GM12878 (cell line): ENCODE data around the gene BCAS3. TPM values are rescaled to one million over a fixed set of nuclear protein-coding genes. Genes with fewer than 3 reads are reported as not detected.

Experiments
- ATAC-seq: fragments of 200-7000 bp; cut with Tn5 transposase; 3 replicates; pipeline ENCODE4 v1.9.1; 2020; ENCODE audit warnings: mild to moderate bottlenecking, moderate library complexity
- BruUV-seq: library from RNA; stranded (reverse); fragments of 400-500 nt; replicated peaks from 2 replicates; lab custom pipeline; 2021; lab: Mats Ljungman, UMichigan
- CTCF ChIA-PET: fragments of 300-600 bp; sonication (Branson Sonifier 250); formaldehyde crosslinking; extraction: SDS; loops from one replicate; lab custom pipeline; 2021; ENCODE audit warnings: inconsistent platforms; lab: Yijun Ruan, JAX
- POLR2A ChIA-PET: fragments of 350-600 bp; formaldehyde crosslinking; extraction: SDS; loops from one replicate; lab custom pipeline; 2021; ENCODE audit warnings: inconsistent platforms; lab: Charles Lee
- RAD21 ChIA-PET: fragments of 300-600 bp; sonication (Branson Sonifier 250); formaldehyde crosslinking; loops from one replicate; lab custom pipeline; 2023; ENCODE audit warnings: antibody characterized with exemption; ENCODE audit not compliant: unreplicated experiment; lab: Charles Lee
- SMC1A ChIA-PET: fragments of 300-600 bp; sonication (Branson Sonifier 250); formaldehyde crosslinking; loops from one replicate; lab custom pipeline; 2023; ENCODE audit not compliant: unreplicated experiment, uncharacterized antibody; lab: Charles Lee
- DNase-seq: peaks from one replicate; pipeline ENCODE4 v3.0.0-alpha.2; 2011; ENCODE audit warnings: low read depth, low spot score
- FAIRE-seq: peaks from 3 replicates; lab custom pipeline; 2011; peaks lifted over from hg19 to GRCh38; lab: Jason Lieb, UNC
- H2AFZ ChIP-seq: 2 replicates; pipeline ENCODE4 v1.6.0; 2011; ENCODE audit warnings: low read depth, low read length, control low read depth; ENCODE audit not compliant: control insufficient read depth
- H3K27ac ChIP-seq: 2 replicates; pipeline ENCODE4 v1.5.1; 2011; ENCODE audit warnings: control low read depth; ENCODE audit not compliant: control insufficient read depth, insufficient read depth
- H3K27me3 ChIP-seq, 2 experiments: replicated peaks in 1 of 2; 2 replicates each; pipeline versions ENCODE4 v1.6.0 to v1.6.1; 2011; ENCODE audit warnings: low read length in 1 of 2; ENCODE audit not compliant: control insufficient read depth in 2 of 2, insufficient read depth in 2 of 2
- H3K36me3 ChIP-seq, 2 experiments: 2 replicates each; pipeline ENCODE4 v1.5.1; 2011; ENCODE audit warnings: low read length in 1 of 2; ENCODE audit not compliant: control insufficient read depth in 2 of 2, insufficient read depth in 2 of 2
- H3K4me1 ChIP-seq: 2 replicates; pipeline ENCODE4 v1.6.1; 2011; ENCODE audit warnings: mild to moderate bottlenecking, low read length, moderate library complexity, mixed read lengths; ENCODE audit not compliant: control insufficient read depth, insufficient read depth
- H3K4me2 ChIP-seq: 2 replicates; pipeline ENCODE4 v1.6.0; 2011; ENCODE audit warnings: control low read depth; ENCODE audit not compliant: control insufficient read depth, insufficient read depth
- H3K4me3 ChIP-seq: fragments of 200-600 bp; sonication (generic); 2 replicates; pipeline ENCODE4 v1.5.1; 2016
- H3K79me2 ChIP-seq: 2 replicates; pipeline ENCODE4 v1.6.0; 2011; ENCODE audit warnings: low read length; ENCODE audit not compliant: control insufficient read depth, insufficient read depth
- H3K9ac ChIP-seq: 2 replicates; pipeline ENCODE4 v1.8.0; 2011; ENCODE audit warnings: low read length, control low read depth, mixed read lengths; ENCODE audit not compliant: control insufficient read depth, insufficient read depth
- H3K9me3 ChIP-seq: replicated peaks from 3 replicates; pipeline ENCODE4 v1.5.1; 2011; ENCODE audit warnings: mild to moderate bottlenecking, low read length; ENCODE audit not compliant: control insufficient read depth, insufficient read depth
- H4K20me1 ChIP-seq: 2 replicates; pipeline ENCODE4 v1.6.0; 2011; ENCODE audit not compliant: control insufficient read depth, insufficient read depth
- BHLHE40 ChIP-seq, 2 experiments: fragments of 450-650 bp in 1 of 2; IDR thresholded peaks; 2 replicates each; pipeline ENCODE4 v1.6.1; 2011 to 2017; ENCODE audit warnings: low read depth in 2 of 2, borderline replicate concordance in 1 of 2, improper control_type of control experiment in 1 of 2, low read length in 1 of 2, mild to moderate bottlenecking in 1 of 2
- E2F4 ChIP-seq: IDR thresholded peaks from 2 replicates; pipeline ENCODE4 v1.6.1; 2012; ENCODE audit warnings: low read depth, low read length, improper control_type of control experiment
- ETV6 ChIP-seq, 2 experiments: fragments of 450-650 bp in 1 of 2; IDR thresholded peaks in 1 of 2; conservative IDR thresholded peaks in 1 of 2; 2 replicates each; pipeline ENCODE4 v1.6.1; 2014; ENCODE audit warnings: antibody characterized with exemption in 1 of 2, borderline replicate concordance in 1 of 2, low read depth in 1 of 2, mild to moderate bottlenecking in 1 of 2, moderate library complexity in 1 of 2
- GATAD2B ChIP-seq: fragments of 450-650 bp; conservative IDR thresholded peaks from 2 replicates; pipeline ENCODE4 v1.6.1; 2017; ENCODE audit warnings: low read depth, mild to moderate bottlenecking, moderate library complexity
- MEF2A ChIP-seq: IDR thresholded peaks from 2 replicates; pipeline ENCODE4 v1.6.1; 2011; ENCODE audit warnings: low read depth, mild to moderate bottlenecking, low read length, moderate library complexity; ENCODE audit not compliant: insufficient read depth
- PBX3 ChIP-seq: IDR thresholded peaks from 2 replicates; pipeline ENCODE4 v1.6.1; 2011; ENCODE audit warnings: mild to moderate bottlenecking, low read depth, low read length, moderate library complexity; ENCODE audit not compliant: insufficient replicate concordance
- REST ChIP-seq: IDR thresholded peaks from 2 replicates; pipeline ENCODE4 v1.6.1; 2012; ENCODE audit warnings: mild to moderate bottlenecking, low read depth, low read length
- SMAD5 ChIP-seq: IDR thresholded peaks from 2 replicates; pipeline ENCODE4 v1.6.1; 2016; ENCODE audit warnings: antibody characterized with exemption, low read depth
- SMARCA5 ChIP-seq: fragments of 450-650 bp; IDR thresholded peaks from 2 replicates; pipeline ENCODE4 v1.6.1; 2017; ENCODE audit warnings: mild to moderate bottlenecking
- SPI1 ChIP-seq: IDR thresholded peaks from 2 replicates; pipeline ENCODE4 v1.6.1; 2011; ENCODE audit warnings: low read depth, mild to moderate bottlenecking, low read length, moderate library complexity, borderline replicate concordance; ENCODE audit not compliant: insufficient read depth
- TARDBP ChIP-seq: IDR thresholded peaks from 2 replicates; pipeline ENCODE4 v1.6.1; 2016; ENCODE audit warnings: borderline replicate concordance
- TBL1XR1 ChIP-seq: IDR thresholded peaks from 2 replicates; pipeline ENCODE4 v1.6.1; 2012; ENCODE audit warnings: low read depth, low read length, improper control_type of control experiment
- YBX1 ChIP-seq: fragments of 450-650 bp; IDR thresholded peaks from 2 replicates; pipeline ENCODE4 v1.6.1; 2016; ENCODE audit warnings: antibody characterized with exemption
- YY1 ChIP-seq: IDR thresholded peaks from 2 replicates; pipeline ENCODE4 v1.6.1; 2011; ENCODE audit warnings: low read depth, mild to moderate bottlenecking, low read length
- ZNF274 ChIP-seq: IDR thresholded peaks from one replicate; pipeline ENCODE4 v1.8.0; 2011; ENCODE audit not compliant: insufficient read length, insufficient read depth
- WGBS: methylation state at CpG from one replicate; pipeline ENCODE4 v1.1.6; 2016; ENCODE audit warnings: low lambda C conversion rate; ENCODE audit not compliant: insufficient replicate concordance, insufficient coverage; ENCODE audit errors: missing lambda C conversion rate; 5-methylcytosine and 5-hydroxymethylcytosine counted together
- in situ Hi-C: fragments of 300-500 bp; cut with MboI; formaldehyde crosslinking; loops from 9 replicates; pipeline ENCODE4 v1.14.3; 2018; ENCODE audit warnings: mixed read lengths
- intact Hi-C: fragments of 100-400 bp; cut with micrococcal nuclease; formaldehyde crosslinking; loops from one replicate; pipeline ENCODE4 v1.14.2; 2022; ENCODE audit not compliant: unreplicated experiment
- polyA plus RNA-seq, 11 experiments: library from polyadenylated mRNA; depleted of rRNA in 4 of 11; unstranded in 6 of 11; stranded (reverse) in 5 of 11; fragments of >200 nt; fragmentation: Nextera tagmentation in 4 of 11; fragmentation: Illumina TruSeq in 1 of 11; extraction: Ambion mirVana in 4 of 11; extraction: Trizol in 1 of 11; gene quantifications; 1 replicate in 1 of 11; 2 replicates in 10 of 11; pipeline versions ENCODE4 v1.2.1 to v1.2.3, GENCODE V29; 2011 to 2016; ENCODE audit warnings: inconsistent platforms in 2 of 11, missing spikeins in 2 of 11, low read depth in 1 of 11
- total RNA-seq, 4 experiments: library from RNA; depleted of rRNA in 3 of 4; stranded (reverse); fragments of >200 nt in 3 of 4; fragmentation: Illumina TruSeq in 1 of 4; extraction: Trizol in 1 of 4; gene quantifications; 2 replicates each; pipeline versions ENCODE4 v1.2.1 to v1.2.3, GENCODE V29; 2013 to 2021

The BCAS3 gene
- total and polyA plus RNA-seq, 10 of the 15 experiments (the other 5 are each of a cell fraction or from before 2014, with no cell fraction given) = 2.1 to 11.0 (median 6.6) TPM

GRCh38 chr17:61330174-61331150 is 652.8 kb downstream of the BCAS3 start (continued):
- no peak for TF ChIP-seq MEF2A
- no peak for TF ChIP-seq TARDBP
- peak in 1 of 2 experiments; percentile 76; a peak in 1 of 4 replicates for TF ChIP-seq ETV6 (conservative IDR thresholded peaks at IDR 0.05 in 1 of 2, IDR thresholded peaks at IDR 0.05 in 1 of 2; ENCODE audit: borderline replicate concordance in 1 of 2, low read depth in 1 of 2)
- no peak for TF ChIP-seq SMAD5
- 0 out of 4 replicates have a peak, but pooled peaks of 1 of the 2 experiments have one; percentile 5 for TF ChIP-seq BHLHE40 (IDR thresholded peaks at IDR 0.05; ENCODE audit: borderline replicate concordance in 1 of 2, low read depth in 2 of 2, low read length in 1 of 2)
- TF ChIP-seq YBX1 = no peak
- no peak for TF ChIP-seq TBL1XR1
- no peak for TF ChIP-seq SPI1
- TF ChIP-seq YY1 = no peak
- no peak for TF ChIP-seq E2F4
- no peak for TF ChIP-seq ZNF274

- no peak overlapping the region for H3K4me2 ChIP-seq
- intact Hi-C loops = no loop called here
These were observed 653.5 kb downstream of the BCAS3 start for GRCh38 chr17:61331178-61331577.

More at GRCh38 chr17:61331178-61331577, 653.5 kb downstream of the BCAS3 start:
- Histone ChIP-seq H3K27ac (no peak overlapping the region), H3K9me3 (no peaks in the 10 kb centered on the region), H3K27me3 (no peaks in the 10 kb centered on the region), H3K79me2 (no peaks in the 10 kb centered on the region), H3K4me1 (no peaks in the 10 kb centered on the region), H2AFZ (no peak overlapping the region)
- RAD21 ChIA-PET = no interaction called here
- CTCF ChIA-PET = interaction anchor here (0.7 kb wide), 1 partner anchor 330 kb away, joined by 3 read pairs; no protein-coding TSS in a partner anchor
- WGBS = 0% methylated on average over 2 of the region's 2 CpGs
- SMC1A ChIA-PET = no interaction called here
- no peak for FAIRE-seq
- in situ Hi-C loops = no loop called here
- no peak for DNase-seq
- no peak for ATAC-seq
- TF ChIP-seq SMARCA5 (no peak), GATAD2B (no peak), REST (no peak), PBX3 (no peak)
- TF ChIP-seq, all 136 proteins: peak for 0
- no TSS peak for BruUV-seq
- POLR2A ChIA-PET = interaction anchor here (0.5 kb wide), 1 partner anchor 54 kb away, joined by 8 read pairs; no protein-coding TSS in a partner anchor
- Histone ChIP-seq H3K36me3 (no peaks in the 10 kb centered on the region), H4K20me1 (no peaks in the 10 kb centered on the region), H3K4me3 (no peak overlapping the region), H3K9ac (no peak overlapping the region)
